Stimulated activated naive B cell treated with anti-CD40 and anti-IgM and Interleukin-4, amounts not matched to agents 10 μg/mL and 1 μg/mL and 100 μg/mL, for 72 hours (primary cell): ENCODE data around the gene ARHGEF28.

Experiments used
- ATAC-seq, 2 donors: fragments of 150-1000 bp; cut with Tn5 transposase; replicated peaks; 2 replicates each; pipeline ENCODE4 v1.10.0; 2021; ENCODE audit warnings: moderate library complexity in 1 of 2
- DNase-seq: peaks from one replicate; pipeline ENCODE4 v3.0.0; 2021
- H3K27ac Mint-ChIP-seq: one replicate; pipeline ENCODE4 v1.8.0; 2022; ENCODE audit warnings: mild to moderate bottlenecking, mixed read lengths
- H3K27me3 Mint-ChIP-seq, 2 donors: one replicate each; pipeline ENCODE4 v1.8.0; 2022; ENCODE audit warnings: mixed read lengths in 2 of 2
- H3K36me3 Mint-ChIP-seq, 2 donors: one replicate each; pipeline ENCODE4 v1.8.0; 2022; ENCODE audit warnings: mixed read lengths in 2 of 2, mild to moderate bottlenecking in 1 of 2
- H3K4me1 Mint-ChIP-seq, 2 donors: one replicate each; pipeline ENCODE4 v1.8.0; 2022; ENCODE audit warnings: mixed read lengths in 2 of 2, mild to moderate bottlenecking in 1 of 2
- H3K4me3 Mint-ChIP-seq, 2 donors: one replicate each; pipeline ENCODE4 v1.8.0; 2022; ENCODE audit warnings: mild to moderate bottlenecking in 2 of 2, mixed read lengths in 2 of 2, moderate library complexity in 1 of 2
- H3K9me3 Mint-ChIP-seq, 2 donors: one replicate each; pipeline ENCODE4 v1.8.0; 2022; ENCODE audit warnings: mixed read lengths in 2 of 2, mild to moderate bottlenecking in 1 of 2

ARHGEF28 gene

GRCh38 chr5:73764586-73764985 is 138.6 kb downstream of the ARHGEF28 start:
- Mint-ChIP-seq H3K36me3 (no peaks in the 10 kb centered on the region), H3K27me3 (peaks cover 0 to 3% of the 10 kb centered on the region in 2 donors), H3K27ac (no peak overlapping the region), H3K4me1 (peaks cover 0 to 6% of the 10 kb centered on the region in 2 donors), H3K4me3 (no peak overlapping the region), H3K9me3 (peaks cover 11 to 16% of the 10 kb centered on the region in 2 donors)
- DNase-seq (no peak), ATAC-seq (no peak)

GRCh38 chr5:73764996-73765395 is 139.0 kb downstream of the ARHGEF28 start:
- Mint-ChIP-seq H3K4me1 (peaks cover 0 to 2% of the 10 kb centered on the region in 2 donors), H3K9me3 (peaks cover 11 to 16% of the 10 kb centered on the region in 2 donors), H3K4me3 (no peak overlapping the region), H3K27me3 (peaks cover 0 to 3% of the 10 kb centered on the region in 2 donors), H3K36me3 (no peaks in the 10 kb centered on the region), H3K27ac (no peak overlapping the region)
- no peak for DNase-seq
- no peak for ATAC-seq

GRCh38 chr5:73766902-73767301 is 140.9 kb downstream of the ARHGEF28 start:
- no peaks in the 10 kb centered on the region for H3K4me1 Mint-ChIP-seq
- ATAC-seq = no peak
- H3K9me3 Mint-ChIP-seq = peaks cover 11 to 16% of the 10 kb centered on the region in 2 donors
- DNase-seq = no peak
- H3K36me3 Mint-ChIP-seq = no peaks in the 10 kb centered on the region
- no peak overlapping the region for H3K4me3 Mint-ChIP-seq
- no peak overlapping the region for H3K27ac Mint-ChIP-seq
- H3K27me3 Mint-ChIP-seq = peaks cover 3 to 6% of the 10 kb centered on the region in 2 donors

- Mint-ChIP-seq H3K36me3 (no peaks in the 10 kb centered on the region), H3K9me3 (peaks cover 11 to 18% of the 10 kb centered on the region in 2 donors), H3K4me3 (no peak overlapping the region), H3K27me3 (peaks cover 0 to 10% of the 10 kb centered on the region in 2 donors), H3K4me1 (no peaks in the 10 kb centered on the region), H3K27ac (no peak overlapping the region)
- DNase-seq = no peak
- ATAC-seq = no peak
Observed at GRCh38 chr5:73770172-73771025, 144.4 kb downstream of the ARHGEF28 start.

GRCh38 chr5:73774924-73775323 is 148.9 kb downstream of the ARHGEF28 start:
- peaks cover 0 to 2% of the 10 kb centered on the region in 2 donors for H3K9me3 Mint-ChIP-seq
- no peak overlapping the region for H3K27ac Mint-ChIP-seq
- peaks cover 0 to 10% of the 10 kb centered on the region in 2 donors for H3K27me3 Mint-ChIP-seq
- DNase-seq (no peak), ATAC-seq (no peak)
- no peak overlapping the region for H3K4me3 Mint-ChIP-seq
- H3K4me1 Mint-ChIP-seq = no peaks in the 10 kb centered on the region
- H3K36me3 Mint-ChIP-seq = no peaks in the 10 kb centered on the region

GRCh38 chr5:73776405-73776804 is 150.4 kb downstream of the ARHGEF28 start:
- no peak for DNase-seq
- H3K4me3 Mint-ChIP-seq = no peak overlapping the region
- H3K4me1 Mint-ChIP-seq = no peaks in the 10 kb centered on the region
- no peaks in the 10 kb centered on the region for H3K36me3 Mint-ChIP-seq
- no peak overlapping the region for H3K27ac Mint-ChIP-seq
- H3K9me3 Mint-ChIP-seq = peaks cover 0 to 2% of the 10 kb centered on the region in 2 donors
- ATAC-seq = no peak
- H3K27me3 Mint-ChIP-seq = peaks cover 4 to 5% of the 10 kb centered on the region in 2 donors

GRCh38 chr5:73777192-73777591 is 151.2 kb downstream of the ARHGEF28 start:
- no peaks in the 10 kb centered on the region for H3K4me1 Mint-ChIP-seq
- DNase-seq = no peak
- no peak for ATAC-seq
- peaks cover 0 to 2% of the 10 kb centered on the region in 2 donors for H3K9me3 Mint-ChIP-seq
- H3K27ac Mint-ChIP-seq = no peak overlapping the region
- no peak overlapping the region for H3K4me3 Mint-ChIP-seq
- H3K27me3 Mint-ChIP-seq = peaks cover 4 to 5% of the 10 kb centered on the region in 2 donors
- no peaks in the 10 kb centered on the region for H3K36me3 Mint-ChIP-seq

- DNase-seq = no peak
- Mint-ChIP-seq H3K9me3 (no peaks in the 10 kb centered on the region), H3K27me3 (peaks cover 0 to 15% of the 10 kb centered on the region in 2 donors), H3K27ac (no peak overlapping the region), H3K36me3 (no peaks in the 10 kb centered on the region), H3K4me3 (no peak overlapping the region), H3K4me1 (no peaks in the 10 kb centered on the region)
- no peak for ATAC-seq
Observed at GRCh38 chr5:73780302-73781080, 154.5 kb downstream of the ARHGEF28 start.

- H3K36me3 Mint-ChIP-seq = no peaks in the 10 kb centered on the region
- no peak overlapping the region for H3K27ac Mint-ChIP-seq
- no peak for ATAC-seq
- no peak for DNase-seq
- no peaks in the 10 kb centered on the region for H3K9me3 Mint-ChIP-seq
- no peak overlapping the region for H3K4me3 Mint-ChIP-seq
- peaks cover under 1 to 17% of the 10 kb centered on the region in 2 donors for H3K27me3 Mint-ChIP-seq
- no peaks in the 10 kb centered on the region for H3K4me1 Mint-ChIP-seq
Observed at GRCh38 chr5:73781107-73781768, 155.2 kb downstream of the ARHGEF28 start.

GRCh38 chr5:73783828-73784227 is 157.8 kb downstream of the ARHGEF28 start:
- Mint-ChIP-seq H3K4me3 (no peak overlapping the region), H3K36me3 (no peaks in the 10 kb centered on the region), H3K27ac (no peak overlapping the region), H3K9me3 (no peaks in the 10 kb centered on the region), H3K4me1 (no peaks in the 10 kb centered on the region), H3K27me3 (peaks cover 6 to 17% of the 10 kb centered on the region in 2 donors)
- no peak for DNase-seq
- ATAC-seq = no peak

GRCh38 chr5:73786043-73786831 is 160.2 kb downstream of the ARHGEF28 start:
- Mint-ChIP-seq H3K27me3 (peaks cover 6 to 17% of the 10 kb centered on the region in 2 donors), H3K36me3 (no peaks in the 10 kb centered on the region), H3K9me3 (no peaks in the 10 kb centered on the region), H3K4me3 (no peak overlapping the region), H3K27ac (no peak overlapping the region), H3K4me1 (no peaks in the 10 kb centered on the region)
- no peak for ATAC-seq
- DNase-seq = no peak

- no peak overlapping the region for H3K27ac Mint-ChIP-seq
- H3K27me3 Mint-ChIP-seq = peaks cover 6 to 9% of the 10 kb centered on the region in 2 donors
- no peak overlapping the region for H3K4me3 Mint-ChIP-seq
- no peak for DNase-seq
- no peaks in the 10 kb centered on the region for H3K4me1 Mint-ChIP-seq
- no peaks in the 10 kb centered on the region for H3K9me3 Mint-ChIP-seq
- no peak for ATAC-seq
- H3K36me3 Mint-ChIP-seq = no peaks in the 10 kb centered on the region
Observed at GRCh38 chr5:73789851-73790281, 163.9 kb downstream of the ARHGEF28 start.

GRCh38 chr5:73791389-73791788 is 165.4 kb downstream of the ARHGEF28 start:
- H3K9me3 Mint-ChIP-seq = no peaks in the 10 kb centered on the region
- H3K27me3 Mint-ChIP-seq = peaks cover 7 to 12% of the 10 kb centered on the region in 2 donors
- H3K27ac Mint-ChIP-seq = no peak overlapping the region
- H3K4me3 Mint-ChIP-seq = no peak overlapping the region
- DNase-seq (no peak), ATAC-seq (no peak)
- peaks cover 0 to 5% of the 10 kb centered on the region in 2 donors for H3K4me1 Mint-ChIP-seq
- no peaks in the 10 kb centered on the region for H3K36me3 Mint-ChIP-seq
